Measurements from ENCODE around the gene TRNT1.

DNA sequence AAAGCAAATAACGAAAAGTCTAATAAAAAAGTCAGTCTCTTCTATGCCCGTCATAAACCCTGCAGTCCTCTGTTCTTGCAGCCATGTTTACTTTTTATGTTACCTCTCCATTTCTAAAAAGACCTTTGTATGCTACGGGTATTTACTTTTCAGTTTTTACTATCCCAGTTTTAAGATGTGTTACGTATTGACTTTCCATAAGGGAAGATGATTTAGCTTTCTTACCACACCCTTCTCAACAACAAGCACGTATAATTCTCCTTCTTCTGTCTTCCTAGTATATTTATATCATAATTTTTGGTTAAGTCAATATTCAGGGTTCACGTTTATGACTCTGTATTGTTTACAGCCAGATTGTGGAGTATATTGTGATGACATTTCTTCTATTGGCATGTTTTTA lies 10.8 kb downstream of the TRNT1 start:
- TF ChIP-seq, protein P1, sequence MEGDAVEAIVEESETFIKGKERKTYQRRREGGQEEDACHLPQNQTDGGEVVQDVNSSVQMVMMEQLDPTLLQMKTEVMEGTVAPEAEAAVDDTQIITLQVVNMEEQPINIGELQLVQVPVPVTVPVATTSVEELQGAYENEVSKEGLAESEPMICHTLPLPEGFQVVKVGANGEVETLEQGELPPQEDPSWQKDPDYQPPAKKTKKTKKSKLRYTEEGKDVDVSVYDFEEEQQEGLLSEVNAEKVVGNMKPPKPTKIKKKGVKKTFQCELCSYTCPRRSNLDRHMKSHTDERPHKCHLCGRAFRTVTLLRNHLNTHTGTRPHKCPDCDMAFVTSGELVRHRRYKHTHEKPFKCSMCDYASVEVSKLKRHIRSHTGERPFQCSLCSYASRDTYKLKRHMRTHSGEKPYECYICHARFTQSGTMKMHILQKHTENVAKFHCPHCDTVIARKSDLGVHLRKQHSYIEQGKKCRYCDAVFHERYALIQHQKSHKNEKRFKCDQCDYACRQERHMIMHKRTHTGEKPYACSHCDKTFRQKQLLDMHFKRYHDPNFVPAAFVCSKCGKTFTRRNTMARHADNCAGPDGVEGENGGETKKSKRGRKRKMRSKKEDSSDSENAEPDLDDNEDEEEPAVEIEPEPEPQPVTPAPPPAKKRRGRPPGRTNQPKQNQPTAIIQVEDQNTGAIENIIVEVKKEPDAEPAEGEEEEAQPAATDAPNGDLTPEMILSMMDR (IDR thresholded peaks at IDR 0.05): no peak
- TF ChIP-seq, protein P2, sequence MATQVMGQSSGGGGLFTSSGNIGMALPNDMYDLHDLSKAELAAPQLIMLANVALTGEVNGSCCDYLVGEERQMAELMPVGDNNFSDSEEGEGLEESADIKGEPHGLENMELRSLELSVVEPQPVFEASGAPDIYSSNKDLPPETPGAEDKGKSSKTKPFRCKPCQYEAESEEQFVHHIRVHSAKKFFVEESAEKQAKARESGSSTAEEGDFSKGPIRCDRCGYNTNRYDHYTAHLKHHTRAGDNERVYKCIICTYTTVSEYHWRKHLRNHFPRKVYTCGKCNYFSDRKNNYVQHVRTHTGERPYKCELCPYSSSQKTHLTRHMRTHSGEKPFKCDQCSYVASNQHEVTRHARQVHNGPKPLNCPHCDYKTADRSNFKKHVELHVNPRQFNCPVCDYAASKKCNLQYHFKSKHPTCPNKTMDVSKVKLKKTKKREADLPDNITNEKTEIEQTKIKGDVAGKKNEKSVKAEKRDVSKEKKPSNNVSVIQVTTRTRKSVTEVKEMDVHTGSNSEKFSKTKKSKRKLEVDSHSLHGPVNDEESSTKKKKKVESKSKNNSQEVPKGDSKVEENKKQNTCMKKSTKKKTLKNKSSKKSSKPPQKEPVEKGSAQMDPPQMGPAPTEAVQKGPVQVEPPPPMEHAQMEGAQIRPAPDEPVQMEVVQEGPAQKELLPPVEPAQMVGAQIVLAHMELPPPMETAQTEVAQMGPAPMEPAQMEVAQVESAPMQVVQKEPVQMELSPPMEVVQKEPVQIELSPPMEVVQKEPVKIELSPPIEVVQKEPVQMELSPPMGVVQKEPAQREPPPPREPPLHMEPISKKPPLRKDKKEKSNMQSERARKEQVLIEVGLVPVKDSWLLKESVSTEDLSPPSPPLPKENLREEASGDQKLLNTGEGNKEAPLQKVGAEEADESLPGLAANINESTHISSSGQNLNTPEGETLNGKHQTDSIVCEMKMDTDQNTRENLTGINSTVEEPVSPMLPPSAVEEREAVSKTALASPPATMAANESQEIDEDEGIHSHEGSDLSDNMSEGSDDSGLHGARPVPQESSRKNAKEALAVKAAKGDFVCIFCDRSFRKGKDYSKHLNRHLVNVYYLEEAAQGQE (IDR thresholded peaks at IDR 0.05; ENCODE audit: insufficient read depth in 1 of 2, low read depth in 2 of 2, low read length in 1 of 2): no peak

All from Panc1 (cell line).